KG1 (cell line): ENCODE measurements around the gene PPY.
"Not testable (repeated sequence)": the region's sequence is repeated elsewhere in the genome, so short reads cannot be mapped to it uniquely, and the experiment has no call there.

ENCODE experiments used
- DNase-seq: peaks from one replicate; lab custom pipeline; 2025; lab: John Stamatoyannopoulos, UW

PPY gene, protein sequence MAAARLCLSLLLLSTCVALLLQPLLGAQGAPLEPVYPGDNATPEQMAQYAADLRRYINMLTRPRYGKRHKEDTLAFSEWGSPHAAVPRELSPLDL

DNA sequence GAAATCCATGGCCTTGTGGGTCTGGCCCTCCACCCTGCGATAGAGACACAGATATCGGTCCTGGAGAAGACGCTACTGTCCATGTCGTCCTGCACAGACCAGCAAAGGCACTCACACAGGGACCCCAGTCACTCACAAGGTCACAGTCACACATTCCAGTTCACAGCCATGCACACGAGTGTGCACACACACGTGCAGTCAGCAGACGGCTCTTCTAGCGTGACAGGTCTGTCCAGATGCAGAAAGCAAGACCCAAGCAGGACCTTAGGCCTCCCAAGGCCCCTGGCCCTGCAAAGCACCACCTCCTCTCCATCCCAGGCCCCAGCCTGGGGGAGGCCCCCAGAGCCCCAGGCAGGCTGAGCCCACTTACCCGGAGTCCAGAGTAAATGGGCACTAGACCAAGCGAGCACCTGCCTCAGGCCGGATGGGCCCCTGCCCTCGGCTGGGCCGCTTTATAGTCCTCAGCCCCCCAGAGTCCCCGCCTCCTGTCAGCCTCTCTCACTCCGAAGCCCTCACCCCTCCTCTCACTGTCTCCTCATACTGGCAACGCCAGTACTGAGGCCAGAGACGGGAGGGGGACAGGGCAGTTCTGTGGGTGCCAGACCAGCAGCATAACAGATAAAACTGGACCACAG is at the start of gene PPY:
Gene PPY, minus strand, starts transcription at position 426 of the 635 bp plus-strand sequence. CDS start 822 bp downstream, outside the sequence.
- no peak for DNase-seq

DNA sequence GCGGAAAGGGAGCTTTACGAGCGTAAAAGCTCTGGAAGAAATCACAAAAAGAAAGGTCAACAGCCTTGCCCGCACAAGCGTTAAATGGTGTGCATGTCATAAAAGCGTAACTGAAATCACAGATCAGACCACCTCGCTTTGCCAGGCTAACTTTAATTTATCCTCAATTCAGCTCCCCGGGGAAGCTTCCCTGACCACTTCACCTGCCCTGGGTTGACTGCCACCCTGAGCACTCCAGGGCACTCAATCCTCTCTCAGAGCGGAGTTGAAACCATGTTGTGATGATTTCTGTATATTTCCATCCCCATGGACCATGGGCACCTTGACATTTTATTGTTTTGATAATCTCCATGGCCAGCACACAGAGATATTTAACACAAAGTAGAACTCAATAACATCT is 46.0 kb upstream of the PPY start:
- no peak for DNase-seq

DNA sequence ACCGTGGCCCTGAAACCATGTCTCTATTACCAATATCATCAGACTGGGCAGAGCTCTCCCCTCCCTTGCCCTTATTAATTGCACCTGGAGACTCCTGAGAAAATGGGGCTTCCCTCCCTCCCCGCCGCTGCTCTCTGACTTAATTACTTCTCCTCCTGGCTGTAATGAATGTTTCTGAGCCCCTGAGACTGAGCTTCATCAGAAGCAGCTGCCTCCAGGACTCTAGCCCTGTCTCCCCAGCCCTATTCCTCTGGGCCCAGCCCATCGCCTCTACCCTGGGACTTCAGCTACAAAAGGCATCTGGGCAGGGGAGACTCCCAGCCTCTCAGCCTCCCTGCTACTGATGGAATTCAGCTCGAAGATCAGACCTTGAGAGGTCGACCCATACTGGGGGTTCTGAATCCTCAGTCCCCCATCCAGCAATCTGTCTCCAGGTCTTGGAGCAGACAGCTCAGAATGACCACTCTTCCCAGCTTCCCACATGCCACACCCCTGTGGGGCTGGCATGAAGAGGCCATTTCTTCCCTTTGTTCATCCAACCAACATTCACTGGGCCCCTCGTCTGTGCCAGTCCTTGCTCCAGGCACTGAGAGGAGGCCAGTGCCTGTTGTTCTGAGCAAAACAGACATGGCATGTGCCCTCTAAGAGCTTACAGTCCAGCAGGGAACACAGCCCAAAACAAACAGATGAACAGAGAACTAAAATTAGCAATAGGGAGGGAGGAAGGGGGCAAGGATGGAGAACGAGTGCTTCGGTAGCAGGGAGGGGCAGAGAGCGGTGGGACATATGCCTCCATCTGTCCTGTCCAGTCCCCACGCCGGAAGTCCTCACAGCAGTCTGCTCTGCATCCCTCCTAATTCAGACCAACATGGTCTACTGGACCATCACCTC is 45.1 kb upstream of the PPY start:
- no peak for DNase-seq

DNA sequence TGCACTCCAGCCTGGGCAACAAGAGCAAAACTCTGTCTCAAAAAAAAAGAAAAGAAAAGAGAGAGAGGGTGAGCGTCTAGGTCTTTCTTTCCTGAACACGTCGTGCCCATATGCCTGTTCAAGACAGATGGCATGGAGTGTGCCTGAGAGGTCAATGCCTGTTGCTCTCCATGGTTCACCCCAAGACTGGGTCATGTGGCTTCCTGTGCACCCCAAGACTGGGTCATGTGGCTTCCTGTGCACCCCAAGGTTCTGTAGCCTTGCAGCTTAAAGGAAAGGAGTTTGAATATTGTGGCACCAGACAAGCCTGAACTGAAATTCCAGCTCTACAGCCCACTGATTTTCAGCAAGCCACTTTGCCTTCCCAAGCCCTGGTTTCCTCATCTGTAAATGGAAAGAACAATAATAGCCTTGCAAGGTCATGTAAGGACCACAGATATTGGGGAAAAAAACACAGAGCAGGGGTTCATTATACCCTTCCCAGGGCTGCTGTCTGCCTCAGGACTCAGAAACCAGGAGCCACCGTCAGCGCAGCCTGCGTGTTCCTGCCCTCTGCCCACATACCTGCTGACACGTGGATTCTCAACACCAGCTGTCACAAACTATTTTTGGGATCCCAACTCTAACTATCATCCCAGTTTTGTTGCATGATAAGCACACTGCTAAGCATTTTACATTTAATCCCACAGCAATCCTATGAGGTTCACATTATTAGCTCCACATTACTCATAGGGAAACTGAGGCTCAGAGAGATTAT is 44.1 kb upstream of the PPY start:
- no peak for DNase-seq

DNA sequence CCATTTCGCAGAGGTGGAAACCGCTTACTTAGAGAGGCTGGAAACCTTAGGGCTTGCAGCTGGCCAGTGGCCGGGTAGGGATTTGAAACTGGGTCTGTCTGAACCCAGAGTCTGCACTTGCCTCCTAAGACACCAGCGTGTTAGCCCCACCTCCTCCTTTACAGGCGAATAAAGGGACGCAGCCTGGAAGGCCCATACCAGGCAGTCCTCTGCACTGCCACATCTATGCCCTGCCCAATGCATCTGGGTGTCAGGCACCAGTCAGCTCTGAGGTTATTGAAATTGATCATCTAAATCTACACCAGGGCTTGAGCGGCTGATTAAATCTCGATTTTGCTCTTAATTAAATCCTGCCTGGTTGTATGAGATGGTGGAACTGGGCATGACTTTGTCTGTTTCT is 42.2 kb upstream of the PPY start:
- DNase-seq, result no peak

DNA sequence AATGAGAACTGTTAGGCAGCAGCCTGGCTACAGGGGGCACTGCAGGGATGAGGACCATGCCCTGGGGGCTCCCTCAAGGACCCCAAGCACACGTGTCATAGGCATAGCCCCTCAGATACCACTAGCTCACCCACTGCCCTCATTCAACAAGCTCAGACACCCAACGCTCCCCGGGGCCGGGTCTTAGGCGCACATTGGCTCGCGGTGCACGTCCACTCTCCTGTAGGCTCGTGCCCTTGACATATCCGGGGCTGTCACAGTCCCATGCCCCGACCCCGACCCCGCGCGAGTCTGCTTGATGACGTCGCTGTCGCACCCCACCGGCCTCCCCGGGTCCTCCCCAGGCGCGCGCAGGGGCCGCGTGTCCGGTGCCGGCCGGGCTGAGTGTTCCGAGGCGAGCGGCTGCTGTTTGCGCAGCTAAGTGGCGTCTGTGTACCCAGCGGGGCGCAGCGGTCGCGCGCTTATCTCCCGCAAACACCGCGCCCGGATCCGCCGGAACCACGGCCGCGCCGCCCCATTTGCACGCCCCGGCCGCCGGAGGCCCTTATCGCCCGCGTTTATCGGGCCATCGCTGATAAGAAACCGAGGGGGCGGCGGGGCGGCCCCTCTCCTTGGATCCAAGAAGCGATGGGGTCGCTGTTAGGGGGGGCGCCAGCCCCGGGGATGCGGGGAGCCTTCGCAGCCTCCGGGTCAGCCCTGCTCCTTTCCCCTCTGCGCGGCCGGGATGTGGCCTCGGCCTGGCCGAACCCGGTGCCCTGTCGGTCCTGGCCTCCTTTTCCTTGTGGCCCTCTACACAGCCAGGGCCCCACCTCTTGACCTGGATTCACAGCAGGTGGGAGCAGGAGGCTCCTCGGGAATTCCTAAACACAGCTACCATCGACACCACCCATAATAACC is 41.5 kb upstream of the PPY start:
- no peak for DNase-seq

DNA sequence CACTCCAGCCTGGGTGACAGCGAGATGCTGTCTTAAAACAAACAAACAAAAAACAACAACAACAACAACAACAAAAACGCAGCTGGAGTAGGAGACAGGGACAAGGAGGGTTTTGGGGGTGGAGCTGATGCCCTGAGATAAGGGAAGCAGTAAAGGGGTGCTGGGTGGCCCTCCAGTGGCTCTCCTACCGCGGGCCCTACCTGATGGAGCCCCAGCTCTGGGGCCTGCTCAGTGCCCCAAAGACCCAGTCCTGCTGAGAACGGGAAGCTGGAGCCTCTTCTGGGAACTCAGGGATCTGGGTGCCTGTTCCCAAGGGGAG is 40.9 kb upstream of the PPY start:
- DNase-seq, result no peak

DNA sequence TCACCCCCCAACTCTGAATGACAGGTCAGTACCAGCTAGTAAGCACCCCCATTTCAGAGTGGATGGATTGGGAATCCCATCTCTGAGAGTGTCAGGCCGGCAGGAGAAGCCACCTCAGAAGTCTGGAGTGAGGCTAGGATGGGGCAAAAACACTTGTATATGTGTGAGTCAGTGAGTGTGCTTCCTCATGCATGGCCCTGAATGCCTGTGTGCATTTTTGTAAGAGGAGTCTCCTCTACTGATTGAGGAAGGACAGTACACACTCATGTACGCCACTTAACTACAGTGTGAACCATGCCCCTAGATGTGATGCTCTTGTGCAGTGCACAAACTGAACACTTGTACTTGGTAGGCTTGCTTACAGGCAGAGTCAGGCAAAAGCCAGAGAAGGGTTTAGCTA is 39.9 kb upstream of the PPY start:
- no peak for DNase-seq

DNA sequence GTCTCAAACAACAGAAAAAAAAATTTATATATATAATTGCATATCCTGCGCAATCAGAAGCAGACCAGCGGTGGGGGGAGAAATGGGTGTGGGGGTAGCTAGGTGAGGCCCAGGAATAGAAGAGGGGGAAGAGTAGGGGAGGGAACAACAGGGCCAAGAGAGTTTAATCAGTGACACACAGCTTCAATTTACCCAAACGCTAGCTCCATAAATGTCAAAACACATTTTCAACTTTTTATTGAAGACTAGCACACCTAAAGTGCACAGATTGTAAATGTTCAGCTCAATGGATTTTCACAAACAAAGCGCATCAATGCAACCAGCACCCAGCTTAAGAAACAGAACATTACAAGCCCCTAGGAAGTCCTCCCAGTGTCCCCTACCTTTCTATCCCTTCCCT is 37.4 kb upstream of the PPY start:
- no peak for DNase-seq

DNA sequence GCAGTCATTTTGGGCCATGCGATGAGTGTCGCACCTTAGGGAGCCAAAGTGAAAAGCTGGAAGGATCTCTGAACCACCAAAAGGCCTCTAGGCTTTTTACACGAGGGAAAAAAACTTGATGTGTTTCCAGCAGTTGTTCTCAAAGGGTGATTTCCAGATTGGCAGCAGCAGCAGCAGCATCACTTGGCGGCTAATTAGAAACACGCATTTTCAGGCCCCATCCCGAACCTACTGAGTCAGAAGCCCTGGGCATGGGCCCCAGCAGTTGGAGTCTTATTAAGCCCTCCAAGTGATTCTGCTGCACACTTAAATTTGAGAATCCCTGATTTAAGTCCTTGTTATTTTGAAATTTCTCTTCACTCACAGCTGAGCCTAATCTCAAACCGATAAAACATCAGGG is 36.7 kb upstream of the PPY start:
- no peak for DNase-seq

DNA sequence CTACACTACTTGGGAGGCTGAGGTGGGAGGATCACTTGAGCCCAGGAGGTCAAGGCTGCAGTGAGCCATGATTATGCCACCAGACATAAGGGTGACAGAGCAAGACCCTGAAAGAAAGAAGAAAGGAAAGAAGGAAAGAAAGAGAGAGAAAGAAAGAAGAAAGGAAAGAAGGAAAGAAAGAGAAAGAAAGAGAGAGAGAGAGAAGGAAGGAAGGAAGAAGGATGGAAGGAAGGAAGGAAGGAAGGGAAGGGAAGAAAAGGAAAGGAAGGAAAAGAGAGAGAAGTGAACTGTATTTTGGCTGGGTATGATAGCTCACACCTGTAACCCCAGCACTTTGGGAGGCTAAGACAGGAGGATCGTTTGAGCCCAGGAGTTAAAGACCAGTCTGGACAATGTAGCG is 35.8 kb upstream of the PPY start:
- no peak for DNase-seq

DNA sequence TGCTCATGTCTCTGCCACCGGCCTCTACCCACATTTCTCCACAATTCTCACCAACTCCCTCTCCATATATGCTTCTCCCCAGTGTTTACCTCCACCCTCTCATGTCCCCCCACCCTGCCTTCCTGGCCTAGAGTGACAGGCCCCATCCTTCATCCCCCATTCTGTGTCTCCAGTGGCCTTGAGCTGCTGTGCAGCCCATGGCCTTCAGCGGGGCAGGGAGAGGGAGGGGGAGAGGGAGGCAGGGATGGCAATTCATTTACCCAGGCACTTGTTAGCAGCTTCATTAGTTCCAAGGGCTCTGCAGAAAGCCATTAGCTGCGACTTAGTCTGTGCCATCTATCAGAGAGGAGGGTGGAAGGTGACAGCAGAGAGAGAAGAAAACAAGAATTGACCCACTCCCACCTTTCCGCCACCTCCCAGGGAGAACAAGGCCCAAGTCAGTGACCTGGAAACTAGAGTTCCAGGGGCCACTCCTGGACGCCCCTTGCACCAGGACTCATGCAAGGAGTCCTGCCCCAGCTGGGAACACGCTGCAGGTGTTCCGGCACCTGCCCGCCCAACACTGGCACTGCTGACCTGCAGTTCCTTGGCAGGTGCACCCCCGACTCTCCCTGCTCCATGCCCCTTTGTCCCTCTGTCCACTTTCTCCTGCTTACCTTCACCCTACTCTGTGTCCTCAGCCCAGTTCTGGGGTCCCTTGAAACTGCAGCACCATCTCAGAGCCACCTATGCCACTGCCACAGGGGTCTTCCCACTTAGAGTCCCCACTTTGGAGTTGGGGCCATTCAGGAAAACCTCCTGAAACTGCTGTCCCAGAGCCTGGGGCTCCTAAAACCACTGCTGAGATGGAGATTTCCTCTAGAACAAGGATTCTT is 34.9 kb upstream of the PPY start:
- DNase-seq, result no peak

DNA sequence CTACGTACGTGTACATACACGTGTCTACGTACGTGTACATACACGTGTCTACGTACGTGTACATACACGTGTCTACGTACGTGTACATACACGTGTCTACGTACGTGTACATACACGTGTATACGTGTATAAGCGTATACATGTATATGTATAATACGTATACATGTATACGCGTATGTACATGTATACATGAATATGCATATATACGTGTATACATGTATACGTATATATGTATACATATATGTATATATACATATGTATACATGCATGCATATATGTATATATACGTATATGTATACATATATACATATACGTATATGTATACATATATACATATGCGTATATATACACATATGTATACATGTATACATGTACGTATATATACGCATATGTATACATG is 33.6 kb upstream of the PPY start:
- DNase-seq, result no peak

DNA sequence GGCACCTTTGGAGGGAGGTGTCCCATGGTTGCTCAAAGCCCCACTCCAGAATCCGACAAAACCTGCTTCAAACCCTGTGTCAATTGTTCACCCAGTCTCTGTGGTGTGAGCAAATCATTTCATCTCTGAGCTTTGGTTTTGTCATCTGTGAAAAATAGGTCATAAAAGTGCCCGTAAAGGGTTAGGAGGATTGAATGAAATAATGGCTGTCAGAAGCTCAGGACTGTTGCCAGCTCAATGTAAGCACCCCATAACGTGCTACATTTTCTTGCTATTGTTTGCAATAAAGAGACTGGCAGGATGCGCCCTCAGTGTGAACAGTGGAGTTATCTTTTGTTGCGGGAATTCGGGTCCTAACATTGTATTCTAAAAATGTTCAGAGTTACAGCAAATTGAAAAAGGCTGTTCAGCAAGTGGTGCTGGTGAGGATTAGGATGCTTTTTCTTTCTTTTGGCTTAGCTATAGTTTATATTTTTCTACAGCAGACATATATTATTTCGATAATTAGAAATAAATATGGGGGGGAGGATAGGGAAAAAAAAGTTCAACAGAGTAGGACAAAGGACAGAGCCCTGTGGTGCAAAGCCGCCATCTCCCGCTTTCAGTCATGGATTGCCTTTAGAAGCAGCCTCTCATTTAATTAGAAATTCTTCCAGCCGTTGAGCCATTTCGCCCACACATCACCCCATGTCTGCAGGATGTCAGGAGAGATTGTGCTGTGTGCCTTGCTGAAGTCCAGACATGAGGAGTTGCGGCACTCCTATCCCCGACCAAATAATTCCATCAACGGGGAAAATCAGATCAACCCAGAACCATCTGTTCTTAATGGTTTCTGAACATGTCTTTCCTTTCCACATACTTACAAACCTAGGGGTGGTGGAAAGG is 32.3 kb upstream of the PPY start:
- no peak for DNase-seq

DNA sequence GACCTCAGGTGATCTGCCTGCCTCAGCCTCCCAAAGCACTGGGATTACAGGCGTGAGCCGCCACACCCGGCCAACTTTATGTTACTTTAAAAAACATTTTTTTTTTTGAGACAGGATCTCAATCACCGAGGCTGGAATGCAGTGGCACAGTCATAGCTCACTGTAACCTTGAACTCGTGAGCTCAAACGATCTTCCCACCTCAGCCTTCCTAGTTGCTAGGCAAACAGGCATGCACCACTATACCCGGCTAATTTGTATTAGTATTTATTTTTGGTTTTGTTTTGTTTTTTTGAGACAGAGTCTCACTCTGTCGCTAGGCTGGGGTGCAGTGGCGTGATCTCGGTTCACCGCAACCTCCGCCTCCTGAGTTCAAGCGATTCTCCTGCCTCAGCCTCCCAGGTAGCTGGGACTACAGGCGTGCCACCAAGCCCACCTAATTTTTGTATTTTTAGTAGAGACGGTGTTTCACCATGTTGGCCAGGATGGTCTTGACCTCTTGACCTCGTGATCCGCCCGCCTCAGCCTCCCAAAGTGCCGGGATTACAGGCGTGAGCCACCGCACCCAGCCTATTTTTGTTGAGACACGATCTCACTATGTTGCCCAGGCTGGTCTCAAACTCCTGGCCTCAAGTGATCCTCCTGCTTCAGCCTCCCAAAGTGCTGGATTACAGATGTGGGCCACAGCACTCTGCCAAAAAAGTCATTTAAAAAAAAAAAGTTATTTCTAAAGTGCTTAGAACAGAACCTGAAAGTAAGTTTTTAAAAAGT is 30.4 kb upstream of the PPY start:
- not testable (repeated sequence) for DNase-seq

DNA sequence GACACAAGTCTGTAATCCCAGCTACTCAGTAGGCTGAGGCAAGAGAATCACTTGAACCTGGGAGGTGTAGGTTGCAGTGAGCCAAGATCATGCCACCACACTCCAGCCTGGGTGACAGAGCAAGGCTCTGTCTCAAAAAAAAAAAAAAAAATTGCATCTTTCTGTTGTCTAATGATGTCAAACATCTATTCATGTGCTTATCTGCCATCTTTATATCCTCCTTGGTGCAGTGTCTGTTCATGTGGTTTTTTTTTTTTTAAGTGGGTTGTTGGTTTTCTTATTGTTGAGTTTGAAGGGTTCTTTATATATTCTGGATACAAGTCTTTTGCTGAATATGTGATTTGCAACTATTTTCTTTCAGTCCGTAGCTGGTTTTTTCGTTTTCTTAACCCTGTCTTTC is 29.2 kb upstream of the PPY start:
- DNase-seq, result not testable (repeated sequence)

DNA sequence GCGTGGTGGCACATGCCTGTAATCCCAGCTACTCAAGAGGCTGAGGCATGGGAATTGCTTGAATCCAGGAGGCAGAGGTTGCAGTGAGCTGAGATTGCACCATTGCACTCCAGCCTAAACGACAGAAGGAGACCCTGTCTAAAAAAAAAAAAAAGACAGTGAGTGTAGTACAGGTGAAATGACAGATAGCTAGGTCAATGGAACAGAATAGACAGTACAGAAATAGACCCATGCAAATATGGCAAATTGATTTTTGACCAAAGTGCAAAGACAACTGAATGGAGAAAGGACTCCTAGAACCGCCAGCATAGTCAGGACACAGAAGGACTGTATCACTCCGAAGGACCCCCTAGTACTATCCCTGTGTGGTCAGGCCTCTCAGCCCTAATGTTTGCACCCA is 28.1 kb upstream of the PPY start:
- DNase-seq, result no peak

DNA sequence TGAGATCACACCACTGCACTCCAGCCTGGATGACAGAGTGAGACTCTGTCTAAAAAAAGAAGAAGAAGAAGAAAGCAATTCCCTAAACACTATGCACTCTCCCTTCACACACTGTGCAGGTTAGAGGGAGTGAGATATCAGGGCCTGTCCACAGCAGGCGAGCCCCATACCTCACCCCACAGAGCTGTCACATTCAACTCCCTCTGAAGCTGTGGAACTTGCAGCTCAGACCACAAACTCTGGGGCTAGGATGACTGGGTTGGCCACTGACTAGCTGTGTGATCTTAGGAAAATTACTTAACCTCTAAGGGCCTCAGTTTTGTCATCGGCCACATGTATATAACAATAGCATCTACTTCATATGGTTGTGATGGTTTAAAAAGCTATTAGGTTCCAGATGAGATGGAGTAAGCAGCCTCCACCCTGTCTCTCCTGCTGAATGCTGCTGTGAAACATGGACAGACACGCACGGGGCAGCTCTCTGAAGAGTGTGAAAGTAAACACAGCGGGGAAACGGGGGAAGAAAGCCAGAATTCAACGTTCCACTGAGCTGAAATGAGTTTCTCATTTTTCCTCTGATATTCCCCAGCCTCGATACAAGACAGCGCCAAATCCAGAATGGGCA is 25.1 kb upstream of the PPY start:
- no peak for DNase-seq

DNA sequence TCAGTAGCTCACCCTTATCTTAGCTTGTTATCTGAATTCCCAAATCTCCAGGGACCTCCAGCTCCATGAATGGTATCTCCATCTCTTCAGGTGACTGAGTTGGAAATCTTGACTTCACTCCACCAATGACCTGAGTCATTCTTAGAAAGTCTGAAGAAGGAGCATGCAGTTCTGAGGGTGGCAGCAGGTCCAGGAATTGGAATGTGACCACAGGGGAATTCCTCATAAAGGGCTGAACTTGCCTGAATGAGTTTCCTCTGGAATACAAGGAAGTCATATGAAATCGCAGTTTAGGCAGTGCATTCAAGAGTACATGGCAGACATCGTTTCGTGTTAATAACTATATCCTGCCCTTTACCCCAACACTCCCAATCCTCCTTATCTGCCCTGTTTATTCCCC is 24.0 kb upstream of the PPY start:
- DNase-seq, result no peak
